ENCODE measurements around the gene HSPB7.
"Not testable (repeated sequence)": the region's sequence is repeated elsewhere in the genome, so short reads cannot be mapped to it uniquely, and the experiment has no call there.

The HSPB7 gene

GRCh38 chr1:16017461-16018303, at the start of gene HSPB7:
TSS of gene HSPB7 (minus strand) at chr1:16018043. CDS start at chr1:16017963, 80 bp downstream.
- no peak for DNase-seq

- no peak for DNase-seq
Observed at GRCh38 chr1:16067127-16067768, 49.4 kb upstream of the HSPB7 start.

- DNase-seq: no peak
Observed at GRCh38 chr1:16066245-16066644, 48.4 kb upstream of the HSPB7 start.

GRCh38 chr1:16065269-16065576, 47.4 kb upstream of the HSPB7 start:
- no peak for DNase-seq

GRCh38 chr1:16064536-16065268, 46.9 kb upstream of the HSPB7 start:
- no peak for DNase-seq

- no peak for DNase-seq
Observed at GRCh38 chr1:16063921-16064320, 46.1 kb upstream of the HSPB7 start.

GRCh38 chr1:16063226-16063829, 45.5 kb upstream of the HSPB7 start:
- DNase-seq: no peak

GRCh38 chr1:16062687-16063075, 44.8 kb upstream of the HSPB7 start:
- DNase-seq: not testable (repeated sequence)

GRCh38 chr1:16061989-16062686, 44.3 kb upstream of the HSPB7 start:
- not testable (repeated sequence) for DNase-seq

GRCh38 chr1:16061266-16061665, 43.4 kb upstream of the HSPB7 start:
- DNase-seq: no peak

- not testable (repeated sequence) for DNase-seq
Observed at GRCh38 chr1:16058394-16059120, 40.7 kb upstream of the HSPB7 start.

GRCh38 chr1:16057314-16057915, 39.6 kb upstream of the HSPB7 start:
- not testable (repeated sequence) for DNase-seq

- not testable (repeated sequence) for DNase-seq
Observed at GRCh38 chr1:16056521-16056912, 38.7 kb upstream of the HSPB7 start.

GRCh38 chr1:16055613-16056520, 38.0 kb upstream of the HSPB7 start:
- DNase-seq: peak; percentile 41

GRCh38 chr1:16054598-16055540, 37.0 kb upstream of the HSPB7 start:
- no peak for DNase-seq

- no peak for DNase-seq
Observed at GRCh38 chr1:16053781-16054502, 36.1 kb upstream of the HSPB7 start.

GRCh38 chr1:16051949-16052348, 34.1 kb upstream of the HSPB7 start:
- not testable (repeated sequence) for DNase-seq

GRCh38 chr1:16051039-16051438, 33.2 kb upstream of the HSPB7 start:
- DNase-seq: no peak

- no peak for DNase-seq
Observed at GRCh38 chr1:16050328-16050727, 32.5 kb upstream of the HSPB7 start.
